ENCODE data around the gene STXBP5.
A peak's percentile ranks its signal among the peaks of the same experiment; 100 is the strongest.

STXBP5 gene

GRCh38 chr6:147204060-147204785 lies at the start of gene STXBP5:
TSS of gene STXBP5 (plus strand) at chr6:147204417. CDS start at chr6:147204533, 116 bp downstream.
- ATAC-seq: peak; percentile 8 to 18

- ATAC-seq: no peak
These were observed 49.8 kb upstream of the STXBP5 start for GRCh38 chr6:147154454-147154853.

- ATAC-seq: no peak
These were observed 48.0 kb upstream of the STXBP5 start for GRCh38 chr6:147156218-147156617.

GRCh38 chr6:147156799-147157382 lies 47.3 kb upstream of the STXBP5 start:
- no peak for ATAC-seq

GRCh38 chr6:147157930-147158329 lies 46.3 kb upstream of the STXBP5 start:
- no peak for ATAC-seq

- ATAC-seq: no peak
These were observed 45.3 kb upstream of the STXBP5 start for GRCh38 chr6:147158881-147159280.

GRCh38 chr6:147159536-147160374 lies 44.5 kb upstream of the STXBP5 start:
- ATAC-seq: no peak

- no peak for ATAC-seq
These were observed 43.6 kb upstream of the STXBP5 start for GRCh38 chr6:147160593-147160992.

GRCh38 chr6:147161253-147161973 lies 42.8 kb upstream of the STXBP5 start:
- ATAC-seq: no peak

- no peak for ATAC-seq
These were observed 42.2 kb upstream of the STXBP5 start for GRCh38 chr6:147161974-147162495.

GRCh38 chr6:147164761-147165160 lies 39.5 kb upstream of the STXBP5 start:
- ATAC-seq: no peak

GRCh38 chr6:147166360-147166944 lies 37.8 kb upstream of the STXBP5 start:
- no peak for ATAC-seq

- no peak for ATAC-seq
These were observed 37.2 kb upstream of the STXBP5 start for GRCh38 chr6:147166992-147167391.

- no peak for ATAC-seq
These were observed 36.4 kb upstream of the STXBP5 start for GRCh38 chr6:147167576-147168461.

GRCh38 chr6:147169529-147169928 lies 34.7 kb upstream of the STXBP5 start:
- no peak for ATAC-seq

- no peak for ATAC-seq
These were observed 33.9 kb upstream of the STXBP5 start for GRCh38 chr6:147170269-147170668.

- ATAC-seq: no peak
These were observed 31.1 kb upstream of the STXBP5 start for GRCh38 chr6:147173140-147173539.

- ATAC-seq: no peak
These were observed 30.4 kb upstream of the STXBP5 start for GRCh38 chr6:147173675-147174308.

- ATAC-seq: no peak
These were observed 27.4 kb upstream of the STXBP5 start for GRCh38 chr6:147176795-147177194.

GRCh38 chr6:147177286-147177685 lies 26.9 kb upstream of the STXBP5 start:
- no peak for ATAC-seq

GRCh38 chr6:147178355-147178754 lies 25.9 kb upstream of the STXBP5 start:
- ATAC-seq: no peak
